Liver (tissue), 9 donors: Measurements from ENCODE around the gene CENPA. TPM values are rescaled to one million over a fixed set of nuclear protein-coding genes. Genes with fewer than 3 reads are reported as not detected.

Source experiments
- DNase-seq: peaks from one replicate; pipeline ENCODE4 v3.0.0-alpha.2; 2017; ENCODE audit warnings: low spot score
- H3K27ac ChIP-seq, 2 donors: one replicate each; pipeline ENCODE4 v1.7.0; 2013; ENCODE audit warnings: inconsistent platforms in 2 of 2, low read length in 2 of 2, control low read depth in 1 of 2, low read depth in 1 of 2, mild to moderate bottlenecking in 1 of 2
- H3K27me3 ChIP-seq, 4 donors: one replicate each; pipeline versions ENCODE4 v1.6.1 to v1.7.0; 2013; ENCODE audit warnings: low read length in 3 of 4, inconsistent platforms in 1 of 4, mild to moderate bottlenecking in 1 of 4, moderate library complexity in 1 of 4; ENCODE audit not compliant: control insufficient read depth in 4 of 4, insufficient read depth in 4 of 4
- H3K36me3 ChIP-seq, 4 donors: one replicate each; pipeline versions ENCODE4 v1.6.1 to v1.7.0; 2013; ENCODE audit warnings: low read length in 3 of 4, mild to moderate bottlenecking in 3 of 4, low read depth in 1 of 4, moderate library complexity in 1 of 4; ENCODE audit not compliant: control insufficient read depth in 4 of 4, insufficient read depth in 3 of 4
- H3K4me1 ChIP-seq, 4 donors: one replicate each; pipeline versions ENCODE4 v1.6.1 to v1.7.0; 2013; ENCODE audit warnings: low read length in 3 of 4, mild to moderate bottlenecking in 3 of 4, moderate library complexity in 1 of 4; ENCODE audit not compliant: control insufficient read depth in 4 of 4, insufficient read depth in 4 of 4
- H3K4me3 ChIP-seq, 3 donors: one replicate each; pipeline versions ENCODE4 v1.6.1 to v1.7.0; 2013; ENCODE audit warnings: low read length in 3 of 3, control low read depth in 1 of 3, low read depth in 1 of 3, mild to moderate bottlenecking in 1 of 3
- H3K9ac ChIP-seq, 2 donors: one replicate each; pipeline ENCODE4 v1.7.0; 2013; ENCODE audit warnings: low read length in 2 of 2, mild to moderate bottlenecking in 2 of 2, moderate library complexity in 2 of 2, control low read depth in 1 of 2, low read depth in 1 of 2
- H3K9me3 ChIP-seq, 4 donors: one replicate each; pipeline versions ENCODE4 v1.6.1 to v1.7.0; 2013; ENCODE audit warnings: low read length in 3 of 4; ENCODE audit not compliant: control insufficient read depth in 4 of 4
- ATF3 ChIP-seq: IDR thresholded peaks from 2 replicates; pipeline ENCODE4 v1.6.1; 2016; ENCODE audit warnings: antibody characterized with exemption
- FOXA2 ChIP-seq: IDR thresholded peaks from 2 replicates; pipeline ENCODE4 v1.6.1; 2016; ENCODE audit warnings: antibody characterized with exemption
- GABPA ChIP-seq, 2 donors: IDR thresholded peaks in 1 of 2; conservative IDR thresholded peaks in 1 of 2; 2 replicates each; pipeline ENCODE4 v1.6.1; 2016; ENCODE audit warnings: antibody characterized with exemption in 2 of 2, mild to moderate bottlenecking in 1 of 2, moderate library complexity in 1 of 2
- HNF4A ChIP-seq, 2 donors: conservative IDR thresholded peaks; 2 replicates each; pipeline ENCODE4 v1.6.1; 2016; ENCODE audit warnings: antibody characterized with exemption in 2 of 2, mild to moderate bottlenecking in 2 of 2
- RXRA ChIP-seq, 2 donors: IDR thresholded peaks; 2 replicates each; pipeline ENCODE4 v1.6.1; 2017 to 2018; ENCODE audit warnings: antibody characterized with exemption in 2 of 2, mild to moderate bottlenecking in 1 of 2
- YY1 ChIP-seq: IDR thresholded peaks from 2 replicates; pipeline ENCODE4 v1.6.1; 2016; ENCODE audit warnings: antibody characterized with exemption, mild to moderate bottlenecking
- ZBTB33 ChIP-seq: IDR thresholded peaks from 2 replicates; pipeline ENCODE4 v1.6.1; 2016; ENCODE audit warnings: antibody characterized with exemption
- WGBS: extraction: QIAGEN DNeasy Blood & Tissue Kit; methylation state at CpG from one replicate; pipeline ENCODE4 v1.1.7; 2013; 5-methylcytosine and 5-hydroxymethylcytosine counted together
- polyA plus RNA-seq, 2 donors: library from polyadenylated mRNA; stranded (reverse) in 1 of 2; unstranded in 1 of 2; fragments of 200-250 nt in 1 of 2; fragments of >200 nt in 1 of 2; fragmentation: Nextera tagmentation in 1 of 2; extraction: Ambion mirVana in 1 of 2; gene quantifications; one replicate each; pipeline versions ENCODE4 v1.2.1 to v1.2.3, GENCODE V29; 2013 to 2015
- total RNA-seq, 2 donors: library from RNA; depleted of rRNA; stranded (reverse); fragments of >200 nt; gene quantifications; one replicate each; pipeline ENCODE4 v1.2.3, GENCODE V29; 2014
- donor health status: healthy.
- donor health status: healthy.
- donor health status: healthy.
- donor health status: healthy.
- donor health status: healthy.

CENPA gene
- total and polyA plus RNA-seq, 4 donors, result 0.17 to 14.4 (median 1.2) TPM; not detected in 1

- peaks cover 2 to 18% (median 14%) of the 10 kb centered on the region in 4 donors for H3K27me3 ChIP-seq
- no peak for TF ChIP-seq GABPA (IDR thresholded peaks at IDR 0.05 in 1 of 2, conservative IDR thresholded peaks at IDR 0.05 in 1 of 2)
- TF ChIP-seq ZBTB33, result no peak
- no peak for TF ChIP-seq FOXA2
- no peak for TF ChIP-seq RXRA (IDR thresholded peaks at IDR 0.05)
- no peak for TF ChIP-seq ATF3
- no peak for TF ChIP-seq HNF4A (conservative IDR thresholded peaks at IDR 0.05)
- TF ChIP-seq YY1, result no peak
- no peaks in the 10 kb centered on the region for H3K36me3 ChIP-seq
- no peak overlapping the region for H3K9ac ChIP-seq
- WGBS, result 47% methylated on average over 4 of the region's 4 CpGs
- no peak overlapping the region for H3K4me3 ChIP-seq
- no peaks in the 10 kb centered on the region for H3K9me3 ChIP-seq
- no peak overlapping the region for H3K27ac ChIP-seq
- DNase-seq, result no peak
- H3K4me1 ChIP-seq, result peaks cover 3 to 16% (median 6%) of the 10 kb centered on the region in 4 donors
Measured at GRCh38 chr2:26843041-26843440, 57.2 kb downstream of the CENPA start.

Other genes starting within 250 kb of the CENPA start
- gene CIB4, start 144.7 kb upstream of the CENPA start, total RNA-seq, result not detected
- gene CIB4, start 144.7 kb upstream of the CENPA start, polyA plus RNA-seq, result not detected
- 1 to 10 TPM in 1 of 2 donors, not detected in 1; 6.6 TPM for gene KCNK3, start 93.3 kb upstream of the CENPA start, total RNA-seq
- 1 to 10 TPM in 1 of 2 donors, under 1 TPM in 1; 0.78 to 2.6 TPM for gene KCNK3, start 93.3 kb upstream of the CENPA start, polyA plus RNA-seq
- gene SLC35F6, start 21.8 kb upstream of the CENPA start, total RNA-seq, result 10 to 100 TPM; 11.4 to 30.7 TPM
- gene SLC35F6, start 21.8 kb upstream of the CENPA start, polyA plus RNA-seq, result 10 to 100 TPM; 18.3 to 19.8 TPM
- gene DPYSL5, start 62.1 kb downstream of the CENPA start, total RNA-seq, result not detected
- not detected for gene DPYSL5, start 62.1 kb downstream of the CENPA start, polyA plus RNA-seq
- gene MAPRE3, start 184.6 kb downstream of the CENPA start, total RNA-seq, result 1 to 10 TPM; 1.0 to 8.1 TPM
- gene MAPRE3, start 184.6 kb downstream of the CENPA start, polyA plus RNA-seq, result 10 to 100 TPM; 11.5 to 15.8 TPM
- 10 to 100 TPM; 17.1 to 48.4 TPM for gene TMEM214, start 246.9 kb downstream of the CENPA start, total RNA-seq
- gene TMEM214, start 246.9 kb downstream of the CENPA start, polyA plus RNA-seq, result 10 to 100 TPM; 28.3 to 53.4 TPM